ENCODE results near the gene PRSS27.
"Not testable (repeated sequence)": the region's sequence is repeated elsewhere in the genome, so short reads cannot be mapped to it uniquely, and the experiment has no call there.

DNA sequence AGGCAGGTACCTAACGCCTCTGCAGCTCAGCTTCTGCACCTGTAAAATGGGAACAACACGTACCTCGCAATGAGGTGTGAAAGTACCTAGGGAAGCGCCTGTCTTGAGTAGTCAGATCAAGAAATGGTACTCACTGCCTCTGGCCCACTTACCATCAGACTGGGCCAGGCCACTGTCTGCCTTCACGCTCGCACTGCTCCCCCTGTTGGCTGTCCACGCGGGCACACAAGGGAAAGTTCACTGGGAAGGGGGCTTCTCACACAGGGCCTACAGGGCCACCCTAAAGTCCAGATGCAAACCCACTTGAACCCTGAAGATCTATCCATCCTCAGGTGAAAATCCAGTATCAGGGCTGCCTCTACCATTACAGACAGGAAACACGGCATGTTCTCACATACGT is 48.8 kb downstream of the PRSS27 start:
- TF ChIP-seq, protein P1, sequence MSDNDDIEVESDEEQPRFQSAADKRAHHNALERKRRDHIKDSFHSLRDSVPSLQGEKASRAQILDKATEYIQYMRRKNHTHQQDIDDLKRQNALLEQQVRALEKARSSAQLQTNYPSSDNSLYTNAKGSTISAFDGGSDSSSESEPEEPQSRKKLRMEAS (IDR thresholded peaks at IDR 0.05; ENCODE audit: insufficient read depth, insufficient read length) = not testable (repeated sequence)
- not testable (repeated sequence) for TF ChIP-seq POLR2A (IDR thresholded peaks at IDR 0.05; ENCODE audit: low read depth, low read length); EZH2 (IDR thresholded peaks at IDR 0.05; ENCODE audit: borderline replicate concordance, low read depth, low read length, severe bottlenecking); MYC (IDR thresholded peaks at IDR 0.05; ENCODE audit: low read depth, low read length); FOS (IDR thresholded peaks at IDR 0.05; ENCODE audit: borderline replicate concordance, insufficient read depth, low read length)
- TF ChIP-seq, protein P2, sequence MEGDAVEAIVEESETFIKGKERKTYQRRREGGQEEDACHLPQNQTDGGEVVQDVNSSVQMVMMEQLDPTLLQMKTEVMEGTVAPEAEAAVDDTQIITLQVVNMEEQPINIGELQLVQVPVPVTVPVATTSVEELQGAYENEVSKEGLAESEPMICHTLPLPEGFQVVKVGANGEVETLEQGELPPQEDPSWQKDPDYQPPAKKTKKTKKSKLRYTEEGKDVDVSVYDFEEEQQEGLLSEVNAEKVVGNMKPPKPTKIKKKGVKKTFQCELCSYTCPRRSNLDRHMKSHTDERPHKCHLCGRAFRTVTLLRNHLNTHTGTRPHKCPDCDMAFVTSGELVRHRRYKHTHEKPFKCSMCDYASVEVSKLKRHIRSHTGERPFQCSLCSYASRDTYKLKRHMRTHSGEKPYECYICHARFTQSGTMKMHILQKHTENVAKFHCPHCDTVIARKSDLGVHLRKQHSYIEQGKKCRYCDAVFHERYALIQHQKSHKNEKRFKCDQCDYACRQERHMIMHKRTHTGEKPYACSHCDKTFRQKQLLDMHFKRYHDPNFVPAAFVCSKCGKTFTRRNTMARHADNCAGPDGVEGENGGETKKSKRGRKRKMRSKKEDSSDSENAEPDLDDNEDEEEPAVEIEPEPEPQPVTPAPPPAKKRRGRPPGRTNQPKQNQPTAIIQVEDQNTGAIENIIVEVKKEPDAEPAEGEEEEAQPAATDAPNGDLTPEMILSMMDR (IDR thresholded peaks at IDR 0.05; ENCODE audit: extremely low read depth in 1 of 2, insufficient read depth in 1 of 2, low read depth in 1 of 2, low read length in 2 of 2) = peak in 1 of 2 donors; percentile 26

Measured in endothelial cell of umbilical vein (primary cell).